Fibroblast of mammary gland (primary cell): ENCODE measurements around the gene SH3RF3.

Source experiments
- DNase-seq: peaks from one replicate; pipeline ENCODE4 v3.0.0-alpha.2; 2010; ENCODE audit warnings: low read depth
- H3K4me3 ChIP-seq: 2 replicates; pipeline ENCODE4 v1.5.1; 2011; ENCODE audit warnings: low read depth, mild to moderate bottlenecking, low read length, moderate library complexity; ENCODE audit not compliant: control insufficient read depth
- TF ChIP-seq, protein P1 (sequence below): conservative IDR thresholded peaks from 2 replicates; pipeline ENCODE4 v1.5.1; 2011; ENCODE audit warnings: low read depth, low read length, inconsistent platforms; ENCODE audit not compliant: control insufficient read depth, insufficient read depth

SH3RF3 gene

DNA sequence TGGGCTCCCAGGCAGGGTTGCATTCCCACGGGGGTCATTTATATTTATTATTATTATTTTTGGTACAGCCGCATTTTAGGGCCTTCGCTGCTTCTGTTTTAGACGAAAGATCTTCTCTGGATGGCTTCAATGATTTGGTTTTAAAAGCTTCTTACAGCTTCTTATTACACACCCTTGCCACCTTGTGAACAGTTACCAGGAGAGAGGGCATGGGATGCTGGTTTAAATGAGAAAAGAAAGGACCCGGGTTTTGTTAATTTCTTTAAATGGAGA lies 1.7 kb downstream of the SH3RF3 start:
- H3K4me3 ChIP-seq = peak overlapping the region; percentile 73
- TF ChIP-seq, protein P1, sequence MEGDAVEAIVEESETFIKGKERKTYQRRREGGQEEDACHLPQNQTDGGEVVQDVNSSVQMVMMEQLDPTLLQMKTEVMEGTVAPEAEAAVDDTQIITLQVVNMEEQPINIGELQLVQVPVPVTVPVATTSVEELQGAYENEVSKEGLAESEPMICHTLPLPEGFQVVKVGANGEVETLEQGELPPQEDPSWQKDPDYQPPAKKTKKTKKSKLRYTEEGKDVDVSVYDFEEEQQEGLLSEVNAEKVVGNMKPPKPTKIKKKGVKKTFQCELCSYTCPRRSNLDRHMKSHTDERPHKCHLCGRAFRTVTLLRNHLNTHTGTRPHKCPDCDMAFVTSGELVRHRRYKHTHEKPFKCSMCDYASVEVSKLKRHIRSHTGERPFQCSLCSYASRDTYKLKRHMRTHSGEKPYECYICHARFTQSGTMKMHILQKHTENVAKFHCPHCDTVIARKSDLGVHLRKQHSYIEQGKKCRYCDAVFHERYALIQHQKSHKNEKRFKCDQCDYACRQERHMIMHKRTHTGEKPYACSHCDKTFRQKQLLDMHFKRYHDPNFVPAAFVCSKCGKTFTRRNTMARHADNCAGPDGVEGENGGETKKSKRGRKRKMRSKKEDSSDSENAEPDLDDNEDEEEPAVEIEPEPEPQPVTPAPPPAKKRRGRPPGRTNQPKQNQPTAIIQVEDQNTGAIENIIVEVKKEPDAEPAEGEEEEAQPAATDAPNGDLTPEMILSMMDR = no peak
- DNase-seq = no peak

DNA sequence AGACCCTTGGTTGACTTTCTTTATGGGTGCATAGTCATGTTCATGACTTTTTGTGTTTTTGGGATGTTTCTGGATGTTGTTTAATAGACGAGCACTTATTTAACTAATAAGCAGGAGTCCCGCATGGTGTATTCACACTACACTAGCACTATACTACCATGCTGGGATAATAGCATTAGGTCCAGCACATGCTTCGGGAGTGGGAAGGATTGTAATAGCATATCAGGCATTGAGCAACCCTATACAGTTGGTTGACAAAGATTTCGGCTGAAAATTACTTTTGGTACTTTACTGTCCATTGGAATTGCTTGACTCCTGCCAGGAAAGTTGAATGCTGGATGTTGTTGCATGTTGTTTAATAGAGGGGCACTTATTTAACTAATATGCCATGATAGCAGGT lies 2.8 kb downstream of the SH3RF3 start:
- no peak for DNase-seq

DNA sequence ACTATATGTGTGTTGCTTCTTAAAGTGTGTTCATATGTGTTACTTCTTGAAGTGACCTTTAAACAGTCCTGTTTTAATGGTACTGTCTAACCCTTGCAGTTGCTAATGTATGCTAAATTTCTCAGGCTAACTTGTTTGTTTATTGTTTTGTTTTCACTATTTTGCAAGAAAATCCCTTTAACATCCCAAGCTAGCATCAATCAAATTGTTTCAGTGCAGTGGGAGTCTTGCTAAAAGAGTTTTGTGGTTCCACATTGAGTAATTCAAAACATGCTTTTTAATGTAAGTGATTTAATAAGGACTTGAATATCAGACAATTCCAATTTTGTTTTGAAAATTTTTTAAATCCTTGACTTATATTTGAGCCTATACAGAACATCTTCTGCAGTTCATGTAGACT lies 3.6 kb downstream of the SH3RF3 start:
- no peak for DNase-seq
- TF ChIP-seq, protein P1 = no peak
- no peak overlapping the region for H3K4me3 ChIP-seq

More for the DNA sequence above, 2.8 kb downstream of the SH3RF3 start:
- H3K4me3 ChIP-seq = no peak overlapping the region
- TF ChIP-seq, protein P1 = no peak

DNA sequence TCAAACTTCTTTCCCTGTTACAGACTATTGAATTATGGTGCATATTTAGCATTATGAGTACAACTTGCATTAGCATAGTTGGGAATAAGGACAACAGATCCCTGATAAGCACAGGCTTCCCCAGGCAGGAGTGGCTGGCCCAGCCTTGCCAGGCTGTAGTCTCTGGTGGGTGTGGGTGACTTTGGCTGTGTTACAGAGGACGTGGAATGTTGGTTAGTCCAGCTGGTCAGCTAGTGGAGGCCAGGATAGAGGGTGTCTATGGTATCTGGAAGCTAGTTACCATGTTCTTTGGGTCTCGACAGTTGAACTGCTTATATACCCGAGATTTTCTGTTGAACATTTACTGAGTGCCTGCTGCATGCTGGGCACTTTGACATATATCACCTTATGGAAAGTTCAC lies 4.7 kb downstream of the SH3RF3 start:
- TF ChIP-seq, protein P1 = no peak
- H3K4me3 ChIP-seq = no peak overlapping the region
- no peak for DNase-seq

DNA sequence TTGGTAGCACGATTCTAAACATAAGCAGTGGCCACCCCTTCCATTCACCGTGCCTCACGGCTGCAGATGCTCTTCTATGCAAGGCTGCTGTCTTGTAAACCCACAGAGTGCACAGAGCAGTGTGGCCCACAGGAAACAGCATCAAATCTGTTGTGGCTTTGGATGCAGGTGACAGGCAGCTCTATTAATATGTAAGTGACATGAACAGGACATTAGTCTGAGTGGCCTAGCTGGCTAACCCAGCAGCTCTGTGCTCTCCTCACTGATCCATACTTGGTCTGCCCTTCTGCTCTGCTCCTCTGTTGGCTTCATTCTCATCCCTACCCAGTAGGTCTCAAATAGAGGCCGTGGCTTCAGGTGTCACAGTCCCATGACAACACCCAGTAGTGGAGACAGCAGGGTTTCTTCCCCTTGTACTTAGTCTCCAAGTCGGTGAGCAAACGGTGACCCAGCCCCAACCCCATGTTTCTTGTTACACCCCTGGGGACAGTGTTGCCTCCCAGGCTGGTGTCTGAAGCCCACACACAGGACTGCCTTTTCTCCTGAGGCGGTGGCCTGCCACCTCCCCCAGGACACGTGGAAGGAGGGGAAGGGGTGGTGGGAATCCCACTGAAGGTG lies 5.8 kb downstream of the SH3RF3 start:
- no peak for DNase-seq
- TF ChIP-seq, protein P1 = no peak
- H3K4me3 ChIP-seq = no peak overlapping the region

DNA sequence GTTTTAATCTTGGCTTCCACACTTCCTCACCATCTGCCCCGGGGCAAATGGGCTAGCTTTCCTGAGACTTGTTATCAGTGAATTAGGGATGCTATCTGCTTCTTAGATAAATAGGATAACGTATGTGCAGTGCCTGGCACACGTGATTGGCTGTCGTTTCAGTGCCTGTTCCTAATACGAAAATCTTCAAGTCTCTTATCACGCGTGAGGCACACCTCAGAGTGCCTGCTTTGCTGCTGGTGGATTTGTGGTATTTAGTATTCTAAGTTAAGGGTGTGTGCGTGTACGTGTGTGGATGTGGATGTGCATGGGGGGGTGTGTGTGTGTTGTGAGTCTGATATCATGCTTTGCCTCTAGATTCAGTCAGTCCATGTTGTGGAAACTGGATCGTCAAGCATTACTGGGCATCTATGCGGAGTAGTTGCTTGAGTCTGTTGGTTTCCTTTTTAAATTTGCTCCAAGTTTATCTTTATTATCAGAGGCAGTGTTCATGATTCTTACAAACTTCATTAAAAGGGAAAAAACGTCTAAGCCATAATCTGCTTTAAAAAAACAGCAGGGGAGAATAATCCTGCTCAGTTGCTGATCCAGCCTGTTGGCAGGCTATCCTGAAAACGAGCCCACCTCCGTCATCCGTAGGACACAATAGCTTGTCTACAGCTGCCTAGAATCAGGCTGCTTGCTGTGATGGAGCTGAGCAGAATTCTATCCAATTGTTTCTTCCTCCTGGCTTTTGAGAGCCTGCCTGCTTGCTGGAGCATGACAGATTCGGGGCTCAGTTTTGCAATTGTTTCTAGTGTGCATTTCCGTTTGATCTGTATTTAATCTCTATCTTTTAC lies 6.6 kb downstream of the SH3RF3 start:
- TF ChIP-seq, protein P1 = no peak
- H3K4me3 ChIP-seq = no peak overlapping the region
- no peak for DNase-seq
